H1 (cell line): ENCODE results near the gene CCL26. TPM values are rescaled to one million over a fixed set of nuclear protein-coding genes. Genes with fewer than 3 reads are reported as not detected.

Source experiments
- CBX5 ChIP-seq: fragments of 300-800, 300-1000 bp; sonication (generic); IDR thresholded peaks from 2 replicates; pipeline ENCODE4 v1.7.1; 2016; ENCODE audit warnings: antibody characterized with exemption, low read length, low read depth
- CHD7 ChIP-seq: fragments of 300-600 bp; sonication (generic); IDR thresholded peaks from 2 replicates; pipeline ENCODE4 v1.7.1; 2012; ENCODE audit warnings: low read length, moderate library complexity, mild to moderate bottlenecking, inconsistent platforms; ENCODE audit not compliant: insufficient replicate concordance
- EGR1 ChIP-seq: IDR thresholded peaks from 2 replicates; pipeline ENCODE4 v1.6.1; 2011; ENCODE audit warnings: low read depth, low read length, borderline replicate concordance
- EP300 ChIP-seq, 2 experiments: IDR thresholded peaks; 1 replicate in 1 of 2; 2 replicates in 1 of 2; pipeline ENCODE4 v1.6.1; 2011 to 2012; ENCODE audit warnings: low read depth in 2 of 2, low read length in 2 of 2, mild to moderate bottlenecking in 2 of 2, borderline replicate concordance in 1 of 2, inconsistent platforms in 1 of 2, moderate library complexity in 1 of 2
- MAFK ChIP-seq: IDR thresholded peaks from 2 replicates; pipeline ENCODE4 v1.6.1; 2012; ENCODE audit warnings: low read depth, mild to moderate bottlenecking, improper control_type of control experiment, low read length
- NRF1 ChIP-seq: IDR thresholded peaks from 2 replicates; pipeline ENCODE4 v1.6.1; 2011; ENCODE audit warnings: mild to moderate bottlenecking, low read depth, low read length, improper control_type of control experiment
- POLR2A ChIP-seq, 2 experiments: IDR thresholded peaks; 1 replicate in 1 of 2; 2 replicates in 1 of 2; pipeline ENCODE4 v1.6.1; 2011; ENCODE audit warnings: low read depth in 2 of 2, low read length in 2 of 2, mild to moderate bottlenecking in 2 of 2; ENCODE audit errors: control extremely low read depth in 1 of 2
- POLR2AphosphoS5 ChIP-seq: IDR thresholded peaks from 2 replicates; pipeline ENCODE4 v1.6.1; 2011; ENCODE audit warnings: low read depth, low read length
- RFX5 ChIP-seq: IDR thresholded peaks from 2 replicates; pipeline ENCODE4 v1.6.1; 2011; ENCODE audit warnings: low read depth, low read length, improper control_type of control experiment, borderline replicate concordance
- SIX5 ChIP-seq: IDR thresholded peaks from 2 replicates; pipeline ENCODE4 v1.6.1; 2011; ENCODE audit warnings: mild to moderate bottlenecking, low read depth, low read length
- TBP ChIP-seq: IDR thresholded peaks from 2 replicates; pipeline ENCODE4 v1.6.1; 2011; ENCODE audit warnings: low read depth, low read length, improper control_type of control experiment
- polyA plus RNA-seq, 7 experiments: library from polyadenylated mRNA; depleted of rRNA in 3 of 7; stranded (reverse) in 5 of 7; unstranded in 2 of 7; fragments of >200 nt in 5 of 7; fragments of 200-250 nt in 2 of 7; gene quantifications; 1 replicate in 5 of 7; 2 replicates in 1 of 7; 4 replicates in 1 of 7; pipeline versions ENCODE4 v1.2.1 to v1.2.3, GENCODE V29; 2011 to 2013; ENCODE audit warnings: missing spikeins in 2 of 7, mixed read lengths in 2 of 7
- total RNA-seq: library from RNA; stranded (reverse); fragmentation: NEBNext Ultra II Directional; extraction: Animal tissue kit (Norgen Biotek cat#: 25700); gene quantifications from 2 replicates; pipeline ENCODE4 v1.2.1, GENCODE V29; 2021

Gene CCL26
- total and polyA plus RNA-seq, 2 of the 8 experiments (the other 6 are each of a cell fraction or from before 2014, with no cell fraction given): 8.7 to 14.9 TPM

- TF ChIP-seq CHD7 (no peak), POLR2A (IDR thresholded peaks at IDR 0.05; ENCODE audit: control extremely low read depth in 1 of 2, low read depth in 2 of 2, low read length in 2 of 2) (no peak), MAFK (no peak), EP300 (IDR thresholded peaks at IDR 0.05; ENCODE audit: borderline replicate concordance in 1 of 2, low read depth in 2 of 2, low read length in 2 of 2) (no peak), NRF1 (no peak), CBX5 (no peak), TBP (no peak), EGR1 (no peak), SIX5 (no peak), POLR2AphosphoS5 (no peak), RFX5 (no peak)
Measured at GRCh38 chr7:75789361-75789924, 17.4 kb upstream of the CCL26 start (continued).
